OCI-LY7 (cell line): ENCODE results near the gene AKAP7. TPM values are rescaled to one million over a fixed set of nuclear protein-coding genes. Genes with fewer than 3 reads are reported as not detected.

Experiments used
- BruUV-seq: library from RNA; stranded (reverse); fragments of 400-500 nt; replicated peaks from 2 replicates; lab custom pipeline; 2021; lab: Mats Ljungman, UMichigan
- CTCF ChIA-PET: fragments of 300-600 bp; sonication (Branson Sonifier 250); formaldehyde crosslinking; loops from one replicate; lab custom pipeline; 2022; ENCODE audit warnings: antibody characterized with exemption; ENCODE audit not compliant: unreplicated experiment; lab: Charles Lee
- POLR2A ChIA-PET: fragments of 300-600 bp; sonication (Branson Sonifier 250); formaldehyde crosslinking; loops from one replicate; lab custom pipeline; 2022; ENCODE audit warnings: antibody characterized with exemption; lab: Charles Lee
- DNase-seq: peaks from one replicate; pipeline ENCODE4 v3.0.0-alpha.2; 2015; ENCODE audit warnings: low spot score
- H2AFZ ChIP-seq: fragments of 200-600 bp; sonication (generic), shearing (Covaris generic); 2 replicates; pipeline ENCODE4 v1.6.1; 2014; ENCODE audit warnings: mild to moderate bottlenecking, antibody characterized with exemption, low read length, moderate library complexity
- H3K27ac ChIP-seq: fragments of 200-600 bp; sonication (generic); 2 replicates; pipeline ENCODE4 v1.5.1; 2014; ENCODE audit warnings: mixed run types, low read depth, mild to moderate bottlenecking, moderate library complexity, low read length, inconsistent platforms; ENCODE audit not compliant: poor library complexity, severe bottlenecking
- H3K36me3 ChIP-seq: fragments of 200-600 bp; sonication (generic); 2 replicates; pipeline ENCODE4 v1.6.1; 2014; ENCODE audit warnings: mild to moderate bottlenecking, antibody characterized with exemption, low read length, moderate library complexity, mixed read lengths; ENCODE audit not compliant: insufficient read depth
- H3K4me1 ChIP-seq: fragments of 200-600 bp; sonication (generic); 2 replicates; pipeline ENCODE4 v1.5.1; 2014; ENCODE audit warnings: mild to moderate bottlenecking, low read length; ENCODE audit not compliant: insufficient read depth, poor library complexity, severe bottlenecking
- H3K4me2 ChIP-seq: fragments of 200-600 bp; sonication (generic); 2 replicates; pipeline ENCODE4 v1.6.1; 2014; ENCODE audit warnings: mild to moderate bottlenecking, low read length
- H3K4me3 ChIP-seq: fragments of 200-600 bp; sonication (generic); 2 replicates; pipeline ENCODE4 v1.5.1; 2014; ENCODE audit warnings: mild to moderate bottlenecking, low read depth, low read length; ENCODE audit not compliant: poor library complexity, severe bottlenecking
- H3K79me2 ChIP-seq: fragments of 200-600 bp; sonication (generic); 2 replicates; pipeline ENCODE4 v1.6.1; 2016; ENCODE audit warnings: low read depth, mild to moderate bottlenecking, low read length, moderate library complexity, mixed read lengths; ENCODE audit not compliant: insufficient read depth
- H3K9me2 ChIP-seq: fragments of 200-600 bp; sonication (generic); 2 replicates; pipeline ENCODE4 v1.6.1; 2016; ENCODE audit warnings: mild to moderate bottlenecking, low read length, mixed read lengths; ENCODE audit not compliant: insufficient read depth
- H3K9me3 ChIP-seq: fragments of 200-600 bp; sonication (generic); 2 replicates; pipeline ENCODE4 v1.6.1; 2014; ENCODE audit warnings: mild to moderate bottlenecking, mixed run types, low read length, mixed read lengths
- H4K20me1 ChIP-seq: fragments of 200-600 bp; sonication (generic); 2 replicates; pipeline ENCODE4 v1.6.1; 2014; ENCODE audit warnings: mild to moderate bottlenecking, antibody characterized with exemption, low read length, moderate library complexity, mixed read lengths; ENCODE audit not compliant: insufficient read depth
- CTCF ChIP-seq: fragments of 200-600 bp; sonication (generic); conservative IDR thresholded peaks from 2 replicates; pipeline ENCODE4 v1.5.1; 2014; ENCODE audit warnings: mild to moderate bottlenecking, antibody characterized with exemption, low read length, moderate library complexity, mixed read lengths
- EZH2phosphoT487 ChIP-seq: fragments of 200-600 bp; sonication (generic); IDR thresholded peaks from 2 replicates; pipeline ENCODE4 v1.6.1; 2018; ENCODE audit warnings: low read depth, borderline replicate concordance, mild to moderate bottlenecking, mixed run types, antibody characterized with exemption, low read length, moderate library complexity, mixed read lengths
- intact Hi-C: fragments of 100-400 bp; cut with micrococcal nuclease; formaldehyde crosslinking; loops from one replicate; pipeline ENCODE4 v1.10.0; 2022; ENCODE audit not compliant: unreplicated experiment
- total RNA-seq, 2 experiments: library from RNA; depleted of rRNA in 1 of 2; stranded (reverse); fragments of >200 nt in 1 of 2; shearing (Covaris generic) in 1 of 2; gene quantifications; 2 replicates each; pipeline ENCODE4 v1.2.3, GENCODE V29; 2014 to 2022

AKAP7 gene
- total RNA-seq, 2 experiments from 2014 or later, result 5.6 to 6.9 TPM

- Histone ChIP-seq H3K4me1 (peaks cover 40% of the 10 kb centered on the region), H3K79me2 (no peaks in the 10 kb centered on the region), H3K4me2 (peak overlapping the region; percentile 59), H3K36me3 (peaks cover 4% of the 10 kb centered on the region), H4K20me1 (no peaks in the 10 kb centered on the region), H3K9me3 (no peaks in the 10 kb centered on the region), H3K4me3 (peak overlapping the region; percentile 51), H3K27ac (peak overlapping the region; percentile 66), H2AFZ (peak overlapping the region; percentile 67; the same call in 1 of the 2 replicates), H3K9me2 (no peaks in the 10 kb centered on the region)
- no TSS peak for BruUV-seq
- CTCF ChIA-PET, result interaction anchor here (0.7 to 2.1 kb wide), 5 partner anchors 21 to 429 kb away, joined by 3 to 16 read pairs (median 3); no protein-coding TSS in a partner anchor
- intact Hi-C loops, result loop anchor here (1.0 to 10.0 kb wide), 7 partner anchors 169 to 429 kb away; partner anchors contain the start of gene MED23
- no peak for TF ChIP-seq EZH2phosphoT487
- peak; percentile 95 for TF ChIP-seq CTCF
- POLR2A ChIA-PET, result interaction anchor here (0.7 to 2.5 kb wide), 9 partner anchors 8 to 335 kb away, joined by 3 to 9 read pairs (median 3); no protein-coding TSS in a partner anchor
- DNase-seq, result peak; percentile 95
Observed at GRCh38 chr6:131199568-131200272, 64.5 kb downstream of the AKAP7 start.

GRCh38 chr6:131205481-131206244, 70.4 kb downstream of the AKAP7 start:
- ChIA-PET POLR2A (interaction anchor here (0.6 to 1.5 kb wide), 3 partner anchors 8 to 52 kb away, joined by 3 to 8 read pairs (median 4); no protein-coding TSS in a partner anchor), CTCF (no interaction called here)
- intact Hi-C loops, result no loop called here
- no peak overlapping the region for H3K4me2 ChIP-seq
- H2AFZ ChIP-seq, result no peak overlapping the region
- no peak for DNase-seq
- H3K36me3 ChIP-seq, result peaks cover 4% of the 10 kb centered on the region
- H3K9me3 ChIP-seq, result no peaks in the 10 kb centered on the region
- BruUV-seq, result no TSS peak
- peak; percentile 45; the same call in 1 of the 2 replicates for TF ChIP-seq CTCF
- no peak for TF ChIP-seq EZH2phosphoT487
- no peak overlapping the region for H3K27ac ChIP-seq
- no peaks in the 10 kb centered on the region for H3K9me2 ChIP-seq
- no peaks in the 10 kb centered on the region for H3K79me2 ChIP-seq
- peaks cover 5% of the 10 kb centered on the region for H3K4me1 ChIP-seq
- no peak overlapping the region for H3K4me3 ChIP-seq
- H4K20me1 ChIP-seq, result no peaks in the 10 kb centered on the region
